BJ (cell line): ENCODE measurements around the gene SETD5. TPM values are rescaled to one million over a fixed set of nuclear protein-coding genes. Genes with fewer than 3 reads are reported as not detected.

Experiments used
- CTCF ChIA-PET: fragments of 350-600 bp; formaldehyde crosslinking; extraction: SDS; loops from one replicate; lab custom pipeline; 2021; ENCODE audit warnings: antibody characterized with exemption, inconsistent platforms; lab: Yijun Ruan, JAX
- POLR2A ChIA-PET: fragments of 300-600 bp; sonication (Branson Sonifier 250); formaldehyde crosslinking; extraction: SDS; loops from one replicate; lab custom pipeline; 2021; ENCODE audit warnings: antibody characterized with exemption; lab: Charles Lee
- DNase-seq: peaks from one replicate; pipeline ENCODE4 v3.0.0-alpha.2; 2011; ENCODE audit warnings: low read depth
- H3K27me3 ChIP-seq: 2 replicates; pipeline ENCODE4 v1.6.0; 2011; ENCODE audit warnings: low read length; ENCODE audit not compliant: control insufficient read depth, insufficient read depth
- H3K36me3 ChIP-seq: 2 replicates; pipeline ENCODE4 v1.5.1; 2011; ENCODE audit warnings: low read length; ENCODE audit not compliant: control insufficient read depth, insufficient read depth
- H3K4me3 ChIP-seq: 2 replicates; pipeline ENCODE4 v1.5.1; 2011; ENCODE audit warnings: low read depth, mild to moderate bottlenecking, control low read depth, low read length
- polyA plus RNA-seq: library from polyadenylated mRNA; depleted of rRNA; stranded (reverse); fragments of >200 nt; gene quantifications from 2 replicates; pipeline ENCODE4 v1.2.3, GENCODE V29; 2011
- TF ChIP-seq, protein P1 (sequence below): IDR thresholded peaks from 2 replicates; pipeline ENCODE4 v1.5.1; 2011; ENCODE audit warnings: low read depth, mild to moderate bottlenecking, control low read depth, inconsistent platforms, low read length, moderate library complexity; ENCODE audit not compliant: insufficient read depth

Gene SETD5
- polyA plus RNA-seq, 1 experiment, result 55.1 TPM

DNA sequence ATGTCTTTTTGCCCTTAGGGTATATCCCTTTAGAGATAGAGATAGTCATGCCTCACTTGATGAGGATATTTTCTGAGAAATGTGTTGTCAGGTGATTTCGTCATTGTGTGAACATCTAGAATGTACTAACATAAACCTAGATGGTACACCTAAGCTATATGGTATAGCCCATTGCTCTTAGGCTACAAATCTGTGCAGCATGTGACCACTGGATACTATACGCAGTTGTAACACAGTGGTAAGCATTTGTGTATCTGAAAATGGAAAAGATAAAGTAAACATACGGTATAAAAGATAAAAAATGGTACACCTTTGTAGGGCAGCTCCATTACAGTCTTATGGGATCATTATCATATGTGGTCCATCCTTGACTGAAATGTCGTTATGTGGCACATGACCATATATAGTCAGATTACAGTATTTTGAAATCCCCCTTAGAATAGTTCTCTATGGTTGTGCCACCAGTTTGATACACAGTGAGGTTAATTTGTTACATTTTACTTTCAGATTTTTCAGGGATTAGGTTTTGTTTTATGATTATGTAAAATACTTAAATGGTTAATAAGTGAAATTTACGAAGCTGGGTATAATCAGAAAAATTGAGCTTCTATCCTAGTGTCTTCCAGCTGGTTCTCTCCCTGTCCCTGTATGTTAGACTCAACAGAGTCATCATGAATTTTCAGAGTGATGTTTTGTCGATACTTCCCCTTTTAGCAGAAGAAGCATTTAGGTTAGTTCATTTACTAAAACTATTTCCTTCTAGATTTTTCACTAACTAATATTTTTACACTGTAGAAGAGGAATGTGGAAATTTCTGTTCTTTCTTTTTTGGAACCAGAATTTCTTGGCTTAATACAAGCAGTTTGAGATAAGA is 12.8 kb downstream of the SETD5 start:
- no peak for DNase-seq
- TF ChIP-seq, protein P1, sequence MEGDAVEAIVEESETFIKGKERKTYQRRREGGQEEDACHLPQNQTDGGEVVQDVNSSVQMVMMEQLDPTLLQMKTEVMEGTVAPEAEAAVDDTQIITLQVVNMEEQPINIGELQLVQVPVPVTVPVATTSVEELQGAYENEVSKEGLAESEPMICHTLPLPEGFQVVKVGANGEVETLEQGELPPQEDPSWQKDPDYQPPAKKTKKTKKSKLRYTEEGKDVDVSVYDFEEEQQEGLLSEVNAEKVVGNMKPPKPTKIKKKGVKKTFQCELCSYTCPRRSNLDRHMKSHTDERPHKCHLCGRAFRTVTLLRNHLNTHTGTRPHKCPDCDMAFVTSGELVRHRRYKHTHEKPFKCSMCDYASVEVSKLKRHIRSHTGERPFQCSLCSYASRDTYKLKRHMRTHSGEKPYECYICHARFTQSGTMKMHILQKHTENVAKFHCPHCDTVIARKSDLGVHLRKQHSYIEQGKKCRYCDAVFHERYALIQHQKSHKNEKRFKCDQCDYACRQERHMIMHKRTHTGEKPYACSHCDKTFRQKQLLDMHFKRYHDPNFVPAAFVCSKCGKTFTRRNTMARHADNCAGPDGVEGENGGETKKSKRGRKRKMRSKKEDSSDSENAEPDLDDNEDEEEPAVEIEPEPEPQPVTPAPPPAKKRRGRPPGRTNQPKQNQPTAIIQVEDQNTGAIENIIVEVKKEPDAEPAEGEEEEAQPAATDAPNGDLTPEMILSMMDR, result no peak
- Histone ChIP-seq H3K36me3 (no peaks in the 10 kb centered on the region), H3K4me3 (no peak overlapping the region), H3K27me3 (no peaks in the 10 kb centered on the region)
- POLR2A ChIA-PET, result no interaction called here
- CTCF ChIA-PET, result no interaction called here

DNA sequence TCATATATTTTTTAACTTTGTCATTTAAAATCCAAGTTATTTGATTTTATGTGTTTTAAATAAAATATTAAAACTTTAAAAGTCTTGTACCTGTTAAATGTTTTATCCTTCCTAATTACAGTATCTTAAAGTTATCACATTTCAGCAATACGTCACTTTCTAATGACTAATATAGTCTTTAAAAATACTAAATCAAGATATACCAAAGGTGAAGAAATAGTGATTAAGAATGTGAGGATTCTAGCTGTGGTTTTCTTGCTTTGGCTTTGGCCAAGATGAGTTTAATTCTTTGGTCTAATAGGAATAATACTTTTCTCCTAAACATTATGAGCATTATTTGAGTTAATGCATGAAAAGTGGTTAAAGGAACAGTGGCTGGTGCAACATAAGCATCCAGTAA is 13.9 kb downstream of the SETD5 start:
- Histone ChIP-seq H3K4me3 (no peak overlapping the region), H3K27me3 (no peaks in the 10 kb centered on the region), H3K36me3 (peaks cover 1% of the 10 kb centered on the region; the same call in 1 of the 2 replicates)
- TF ChIP-seq, protein P1, result no peak
- no peak for DNase-seq
- ChIA-PET POLR2A (interaction anchor here (0.6 kb wide), 1 partner anchor 9 kb away, joined by 4 read pairs; no protein-coding TSS in a partner anchor), CTCF (no interaction called here)

DNA sequence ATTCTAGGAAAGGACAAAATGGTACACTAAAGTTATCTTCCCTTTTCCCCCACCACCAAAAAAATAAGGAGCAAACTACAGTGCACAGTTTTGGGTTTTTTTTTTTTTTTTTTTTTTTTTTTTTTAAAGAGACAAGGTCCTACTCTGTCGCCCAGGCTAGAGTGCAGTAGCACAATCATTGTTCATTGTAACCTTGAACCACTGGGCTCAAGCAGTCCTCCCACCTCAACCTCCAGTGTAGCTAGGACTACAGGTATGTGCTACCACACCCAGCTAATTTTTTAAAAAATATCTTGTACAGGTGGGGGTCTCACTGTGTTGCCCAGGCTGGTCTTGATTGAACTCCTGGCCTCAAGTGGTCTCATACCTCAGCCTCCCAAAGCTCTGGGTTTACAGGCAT is 14.9 kb downstream of the SETD5 start:
- TF ChIP-seq, protein P1, result no peak
- peaks cover 1% of the 10 kb centered on the region; the same call in 1 of the 2 replicates for H3K36me3 ChIP-seq
- no peak overlapping the region for H3K4me3 ChIP-seq
- POLR2A ChIA-PET, result no interaction called here
- H3K27me3 ChIP-seq, result no peaks in the 10 kb centered on the region
- CTCF ChIA-PET, result no interaction called here
- DNase-seq, result no peak

- H3K27me3 ChIP-seq, result no peaks in the 10 kb centered on the region
- ChIA-PET POLR2A (no interaction called here), CTCF (interaction anchor here (1.8 kb wide), 1 partner anchor 90 kb away, joined by 3 read pairs; no protein-coding TSS in a partner anchor)
- TF ChIP-seq, protein P1, result no peak
- H3K4me3 ChIP-seq, result no peak overlapping the region
- H3K36me3 ChIP-seq, result peaks cover 1% of the 10 kb centered on the region; the same call in 1 of the 2 replicates
- DNase-seq, result no peak
Observed at GRCh38 chr3:9414826-9415225, 17.4 kb downstream of the SETD5 start.

DNA sequence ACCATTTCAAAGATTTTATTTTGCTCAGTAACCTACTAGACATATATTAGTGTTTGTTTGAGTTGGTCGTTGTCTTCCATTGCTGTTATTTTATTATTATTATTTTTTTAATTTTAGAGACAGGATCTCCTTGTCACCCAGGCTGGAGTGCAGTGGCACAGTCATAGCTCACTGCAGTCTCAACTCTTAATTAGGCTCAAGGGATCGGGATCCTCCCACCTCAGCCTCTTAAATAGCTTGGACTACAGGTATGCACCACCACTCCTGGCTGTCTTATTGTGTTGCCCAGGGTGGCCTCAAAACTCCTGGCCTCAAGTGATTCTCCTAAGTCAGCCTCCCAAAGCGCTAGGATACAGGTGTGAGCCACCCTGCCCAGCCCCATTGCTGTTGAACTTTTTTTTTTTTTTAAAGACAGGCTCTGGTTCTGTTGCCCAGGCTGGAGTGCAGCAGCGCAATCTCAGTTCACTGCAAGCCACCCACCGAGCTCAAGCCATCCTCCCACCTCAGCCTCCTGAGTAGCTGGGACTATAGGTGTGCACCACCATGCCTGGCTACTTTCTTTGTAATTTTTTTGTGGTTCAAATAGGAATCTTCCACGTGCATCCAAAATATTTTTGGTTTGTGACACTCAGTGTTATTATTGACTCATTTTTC is 18.2 kb downstream of the SETD5 start:
- H3K27me3 ChIP-seq, result no peaks in the 10 kb centered on the region
- no peak overlapping the region for H3K4me3 ChIP-seq
- ChIA-PET CTCF (interaction anchor here (0.8 to 1.8 kb wide), 3 partner anchors 8 to 89 kb away, joined by 3 to 4 read pairs (median 3); partner anchors contain the start of gene THUMPD3), POLR2A (no interaction called here)
- peaks cover 1% of the 10 kb centered on the region; the same call in 1 of the 2 replicates for H3K36me3 ChIP-seq
- DNase-seq, result no peak
- TF ChIP-seq, protein P1, result no peak
